GM23248 (cell line): ENCODE measurements around the gene GPC4.

Experiments used
- EZH2 ChIP-seq: fragments of 200-600 bp; sonication (generic); IDR thresholded peaks from 2 replicates; pipeline ENCODE4 v1.6.1; 2018; ENCODE audit warnings: antibody characterized with exemption, mild to moderate bottlenecking; ENCODE audit not compliant: insufficient read depth, poor library complexity, severe bottlenecking
- EZH2phosphoT487 ChIP-seq: fragments of 200-600 bp; sonication (generic); IDR thresholded peaks from 2 replicates; pipeline ENCODE4 v1.6.1; 2018; ENCODE audit warnings: antibody characterized with exemption, moderate library complexity, mild to moderate bottlenecking, low read depth; ENCODE audit not compliant: insufficient read depth

- TF ChIP-seq EZH2 (no peak), EZH2phosphoT487 (no peak)
Observed at GRCh38 chrX:133440081-133440796, 24.9 kb upstream of the GPC4 start.
